ENCODE measurements around the gene ZNF407.

GRCh38 chr18:74598350-74599001 is 806 bp downstream of the ZNF407 start:
- TF ChIP-seq CTCF (IDR thresholded peaks at IDR 0.05 in 8 of 11, conservative IDR thresholded peaks at IDR 0.05 in 3 of 11), result peak in 3 of 11 experiments; percentile 21 to 32 (median 30)
- peak; percentile 36 to 81 (median 66) for TF ChIP-seq POLR2AphosphoS5 (IDR thresholded peaks at IDR 0.05)
- no peak for TF ChIP-seq POLR2A (IDR thresholded peaks at IDR 0.05)
